GM11168 (cell line): ENCODE measurements around the gene PHC2.

ENCODE experiments used
- in situ Hi-C: fragments of 300-500 bp; cut with MboI; formaldehyde crosslinking; loops from one replicate; pipeline ENCODE4 v1.12.0; 2022; ENCODE audit warnings: low sequenced_read_pairs; ENCODE audit not compliant: unreplicated experiment

The PHC2 gene

DNA sequence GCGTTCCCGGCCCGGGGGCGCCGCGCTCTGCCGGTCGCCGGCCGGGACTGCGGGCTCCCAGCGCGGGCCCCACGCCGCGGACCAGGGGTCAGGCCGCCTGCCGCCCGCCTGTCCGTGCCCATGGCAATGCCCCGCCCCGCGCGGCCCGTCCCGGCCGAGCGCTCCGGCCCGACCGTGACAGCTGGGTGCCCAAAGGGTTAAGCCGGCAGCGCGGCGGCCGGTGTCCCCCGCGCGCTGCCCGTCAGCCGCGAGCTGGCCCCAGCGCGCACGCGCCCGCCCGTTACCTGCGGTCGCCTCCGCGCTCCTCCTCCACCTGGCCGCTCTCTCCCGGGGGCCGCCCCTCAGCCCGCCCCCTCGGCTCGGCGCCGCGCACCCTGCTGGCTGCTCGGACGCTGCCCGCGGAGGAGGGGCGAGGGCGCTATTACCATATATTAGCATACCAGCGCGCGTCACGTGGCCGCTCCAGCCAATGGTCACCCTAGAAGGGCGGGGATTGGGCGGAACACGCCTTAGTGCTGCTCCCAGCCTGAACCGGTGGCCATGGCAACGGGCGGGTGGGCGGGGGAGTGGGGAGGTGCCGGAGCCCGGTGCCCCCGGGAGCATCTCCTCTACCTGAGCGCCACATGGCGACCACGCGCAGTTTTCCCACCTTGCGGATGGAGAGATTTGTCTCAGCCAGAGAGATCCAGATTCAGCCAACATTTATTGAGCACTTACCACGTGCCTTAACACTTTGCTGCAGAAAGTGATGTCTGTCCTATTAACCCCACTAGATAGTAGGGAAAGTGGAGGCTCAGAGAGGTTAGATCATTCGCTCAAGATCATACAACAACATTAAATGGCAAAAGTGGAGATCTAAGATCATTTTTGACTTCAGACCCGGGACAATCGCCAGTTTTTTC lies at the start of gene PHC2:
Gene PHC2 (minus strand): TSS at position 404 of the 902 bp plus-strand sequence. CDS start 55,556 bp downstream, outside the sequence.
- in situ Hi-C loops: no loop called here

- in situ Hi-C loops: no loop called here
Observed at GRCh38 chr1:33477451-33477850, 46.6 kb upstream of the PHC2 start.

- in situ Hi-C loops: loop anchor here (25.0 kb wide), 1 partner anchor 187 kb away; no protein-coding TSS in a partner anchor
Observed at GRCh38 chr1:33473900-33474299, 43.0 kb upstream of the PHC2 start.

- in situ Hi-C loops: loop anchor here (25.0 kb wide), 1 partner anchor 185 kb away; no protein-coding TSS in a partner anchor
Observed at GRCh38 chr1:33472269-33472980, 41.5 kb upstream of the PHC2 start, which contains the start of gene ZSCAN20. Gene ZSCAN20, plus strand, starts transcription at chr1:33472645. Its CDS starts 6,644 bp downstream, at chr1:33479289.

GRCh38 chr1:33471416-33471815 lies 40.5 kb upstream of the PHC2 start:
- in situ Hi-C loops: loop anchor here (25.0 kb wide), 1 partner anchor 184 kb away; no protein-coding TSS in a partner anchor

DNA sequence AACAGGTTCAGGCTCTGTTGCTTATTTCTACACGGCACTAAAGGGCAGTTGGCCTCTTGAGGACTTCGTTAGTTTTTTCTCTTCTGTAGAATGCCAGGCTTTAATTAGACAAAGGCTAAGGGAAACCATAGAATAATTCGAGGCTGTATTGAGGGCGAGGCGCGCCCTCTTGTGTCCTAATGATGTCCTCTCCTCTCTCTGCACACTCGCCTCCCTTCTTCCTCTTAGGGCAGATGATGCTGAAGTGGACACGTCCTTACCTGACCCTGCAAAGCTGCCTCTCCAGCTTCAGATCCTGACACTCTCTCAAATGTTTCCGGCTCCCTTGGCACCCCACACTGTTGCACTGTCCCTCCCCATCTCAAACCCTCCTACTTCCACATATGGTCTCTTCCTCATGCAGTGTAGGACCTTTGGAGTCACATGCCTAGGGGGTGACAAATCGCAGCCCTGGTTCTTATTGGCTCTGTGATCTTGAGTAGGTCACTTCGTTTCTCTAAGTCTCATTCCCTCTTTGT lies 39.7 kb upstream of the PHC2 start:
- in situ Hi-C loops: loop anchor here (25.0 kb wide), 1 partner anchor 183 kb away; no protein-coding TSS in a partner anchor

- in situ Hi-C loops: loop anchor here (25.0 kb wide), 1 partner anchor 182 kb away; no protein-coding TSS in a partner anchor
Observed at GRCh38 chr1:33469691-33470090, 38.8 kb upstream of the PHC2 start.

GRCh38 chr1:33468967-33469366 lies 38.1 kb upstream of the PHC2 start:
- in situ Hi-C loops: loop anchor here (25.0 kb wide), 1 partner anchor 182 kb away; no protein-coding TSS in a partner anchor

DNA sequence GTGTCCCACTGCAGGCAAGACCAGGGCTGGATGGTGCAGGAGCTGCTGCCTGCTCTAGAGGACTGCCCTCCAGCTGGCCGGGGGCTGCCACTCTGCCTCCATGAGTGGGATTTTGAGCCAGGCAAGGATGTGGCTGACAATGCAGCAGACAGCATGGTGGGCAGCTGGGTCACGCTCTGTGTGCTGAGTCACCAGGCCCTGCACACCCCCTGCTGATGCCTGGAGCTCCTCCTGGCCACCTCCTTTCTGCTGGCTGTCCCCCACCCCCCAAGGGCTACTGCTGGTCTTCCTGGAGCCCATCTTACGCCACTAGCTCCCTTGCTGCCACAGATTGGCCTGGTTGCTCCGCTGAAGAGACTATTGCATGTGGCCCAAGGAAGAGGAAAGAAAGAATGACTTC lies 37.6 kb upstream of the PHC2 start:
- in situ Hi-C loops: loop anchor here (25.0 kb wide), 1 partner anchor 181 kb away; no protein-coding TSS in a partner anchor

- in situ Hi-C loops: loop anchor here (25.0 kb wide), 1 partner anchor 181 kb away; no protein-coding TSS in a partner anchor
Observed at GRCh38 chr1:33468011-33468410, 37.1 kb upstream of the PHC2 start.

GRCh38 chr1:33466159-33466558 lies 35.3 kb upstream of the PHC2 start:
- in situ Hi-C loops: loop anchor here (25.0 kb wide), 1 partner anchor 179 kb away; no protein-coding TSS in a partner anchor

DNA sequence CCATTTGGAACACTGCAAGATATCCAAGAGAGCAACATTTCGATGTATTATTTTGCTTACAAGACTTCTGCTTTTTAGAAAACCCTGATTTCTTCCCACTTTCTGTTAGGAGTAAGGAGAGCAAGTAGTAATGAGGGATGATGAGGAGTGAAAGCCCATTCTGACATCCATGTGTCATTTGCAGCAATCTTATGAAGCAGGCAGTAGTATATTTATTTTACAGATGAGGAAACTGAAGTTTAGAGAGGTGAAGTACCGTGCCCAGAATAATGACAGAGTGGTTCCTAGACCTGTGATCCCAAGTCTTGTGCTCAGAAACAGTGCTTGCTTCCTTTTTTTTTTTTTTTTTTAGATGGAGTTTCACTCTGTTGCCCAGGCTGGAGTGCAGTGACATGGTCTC lies 34.4 kb upstream of the PHC2 start:
- in situ Hi-C loops: loop anchor here (25.0 kb wide), 1 partner anchor 178 kb away; no protein-coding TSS in a partner anchor

- in situ Hi-C loops: loop anchor here (25.0 kb wide), 1 partner anchor 177 kb away; no protein-coding TSS in a partner anchor
Observed at GRCh38 chr1:33464552-33464951, 33.7 kb upstream of the PHC2 start.

- in situ Hi-C loops: loop anchor here (25.0 kb wide), 1 partner anchor 175 kb away; no protein-coding TSS in a partner anchor
Observed at GRCh38 chr1:33462405-33463164, 31.7 kb upstream of the PHC2 start.

GRCh38 chr1:33460947-33461629 lies 30.2 kb upstream of the PHC2 start:
- in situ Hi-C loops: loop anchor here (25.0 kb wide), 1 partner anchor 174 kb away; no protein-coding TSS in a partner anchor

GRCh38 chr1:33460144-33460543 lies 29.2 kb upstream of the PHC2 start:
- in situ Hi-C loops: loop anchor here (25.0 kb wide), 1 partner anchor 173 kb away; no protein-coding TSS in a partner anchor

DNA sequence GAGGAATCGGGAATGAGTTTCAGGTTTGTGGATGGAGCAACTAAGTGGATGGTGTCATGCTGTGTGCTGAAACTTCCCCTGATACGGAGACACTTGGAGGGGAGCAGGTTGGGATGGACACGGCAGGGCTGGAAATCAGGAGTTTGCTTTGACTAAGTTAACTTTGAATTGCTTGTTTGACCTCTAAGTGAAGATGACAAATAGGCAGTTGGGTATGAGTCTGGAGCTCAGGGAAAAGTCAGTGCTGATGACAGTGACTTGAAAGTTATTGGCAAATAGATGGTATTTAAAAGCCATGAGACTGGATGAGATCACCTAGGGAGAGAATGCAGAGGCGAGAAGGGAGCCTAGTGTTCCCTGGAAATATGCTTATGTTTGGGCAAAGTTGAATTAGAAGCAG lies 28.8 kb upstream of the PHC2 start:
- in situ Hi-C loops: loop anchor here (25.0 kb wide), 1 partner anchor 172 kb away; no protein-coding TSS in a partner anchor

- in situ Hi-C loops: loop anchor here (25.0 kb wide), 1 partner anchor 169 kb away; no protein-coding TSS in a partner anchor
Observed at GRCh38 chr1:33456502-33456886, 25.6 kb upstream of the PHC2 start.
